ENCODE measurements around the gene GEN1.

- TF ChIP-seq POLR2AphosphoS5 (IDR thresholded peaks at IDR 0.05; ENCODE audit: low read depth, low read length) (no peak), POLR2A (IDR thresholded peaks at IDR 0.05; ENCODE audit: low read depth, low read length) (no peak)
Measured at GRCh38 chr2:17799301-17800120, 45.6 kb downstream of the GEN1 start.

Data from GM12892 (cell line).